Rectal smooth muscle tissue (tissue), 1 donor: ENCODE measurements around the gene LRP1-AS.
A peak's percentile ranks its signal among the peaks of the same experiment; 100 is the strongest.

Experiments
- H3K27ac ChIP-seq: one replicate; pipeline ENCODE4 v1.7.0; 2013; ENCODE audit warnings: low read depth, low read length, inconsistent platforms
- H3K27me3 ChIP-seq: one replicate; pipeline ENCODE4 v1.7.0; 2013; ENCODE audit warnings: low read length; ENCODE audit not compliant: control insufficient read depth, insufficient read depth
- H3K36me3 ChIP-seq: one replicate; pipeline ENCODE4 v1.7.0; 2013; ENCODE audit warnings: low read length; ENCODE audit not compliant: control insufficient read depth, insufficient read depth
- H3K4me1 ChIP-seq: one replicate; pipeline ENCODE4 v1.7.0; 2013; ENCODE audit warnings: low read length; ENCODE audit not compliant: control insufficient read depth, insufficient read depth
- H3K4me3 ChIP-seq: one replicate; pipeline ENCODE4 v1.7.0; 2013; ENCODE audit warnings: low read length
- H3K9ac ChIP-seq: one replicate; pipeline ENCODE4 v1.7.0; 2013; ENCODE audit warnings: low read length

Gene LRP1-AS

DNA sequence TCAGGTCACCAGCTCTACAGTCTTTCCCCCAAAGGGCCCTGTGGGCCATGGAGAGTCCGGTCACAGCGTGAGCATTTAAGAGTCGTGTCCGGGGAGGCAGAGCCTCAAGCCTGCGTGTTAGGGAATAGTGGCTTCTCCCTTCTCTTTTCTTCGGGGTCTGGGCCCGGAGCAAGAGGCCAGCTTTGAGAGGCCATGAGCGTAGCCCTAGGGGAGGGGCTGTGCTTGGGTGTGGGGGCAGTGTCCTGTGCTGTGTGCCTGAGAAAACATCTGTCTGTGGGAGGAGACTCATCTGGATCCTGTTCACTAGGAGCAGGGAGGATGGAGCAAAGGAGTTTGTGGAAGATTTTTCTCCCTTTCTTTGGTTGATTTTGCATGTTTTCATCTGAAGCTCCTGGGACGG is 5.3 kb downstream of the LRP1-AS start:
- no peaks in the 10 kb centered on the region for H3K27me3 ChIP-seq
- no peak overlapping the region for H3K9ac ChIP-seq
- no peak overlapping the region for H3K27ac ChIP-seq
- peaks cover 35% of the 10 kb centered on the region for H3K36me3 ChIP-seq
- no peak overlapping the region for H3K4me3 ChIP-seq
- H3K4me1 ChIP-seq = no peaks in the 10 kb centered on the region

DNA sequence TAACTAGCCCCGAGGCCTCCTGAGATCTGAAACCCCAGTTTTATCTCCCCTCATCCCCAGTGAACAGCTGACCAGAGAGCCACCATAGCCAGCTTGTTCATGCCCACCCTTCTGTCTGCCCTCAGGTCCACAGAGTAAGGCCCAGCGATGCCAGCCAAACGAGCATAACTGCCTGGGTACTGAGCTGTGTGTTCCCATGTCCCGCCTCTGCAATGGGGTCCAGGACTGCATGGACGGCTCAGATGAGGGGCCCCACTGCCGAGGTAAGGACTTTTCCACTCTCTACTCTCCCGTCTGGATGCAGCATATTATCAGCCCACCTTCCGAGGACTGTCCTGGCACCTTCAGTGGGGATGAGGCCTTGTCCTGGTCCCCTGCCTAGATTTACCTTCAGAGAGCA is 6.2 kb downstream of the LRP1-AS start:
- Histone ChIP-seq H3K27me3 (no peaks in the 10 kb centered on the region), H3K9ac (no peak overlapping the region), H3K36me3 (peaks cover 35% of the 10 kb centered on the region), H3K4me3 (no peak overlapping the region), H3K4me1 (no peaks in the 10 kb centered on the region), H3K27ac (no peak overlapping the region)

- no peak overlapping the region for H3K4me3 ChIP-seq
- no peak overlapping the region for H3K9ac ChIP-seq
- H3K27ac ChIP-seq = no peak overlapping the region
- H3K27me3 ChIP-seq = no peaks in the 10 kb centered on the region
- peaks cover 25% of the 10 kb centered on the region for H3K36me3 ChIP-seq
- peaks cover 8% of the 10 kb centered on the region for H3K4me1 ChIP-seq
Observed at GRCh38 chr12:57139796-57140649, 7.4 kb downstream of the LRP1-AS start.

DNA sequence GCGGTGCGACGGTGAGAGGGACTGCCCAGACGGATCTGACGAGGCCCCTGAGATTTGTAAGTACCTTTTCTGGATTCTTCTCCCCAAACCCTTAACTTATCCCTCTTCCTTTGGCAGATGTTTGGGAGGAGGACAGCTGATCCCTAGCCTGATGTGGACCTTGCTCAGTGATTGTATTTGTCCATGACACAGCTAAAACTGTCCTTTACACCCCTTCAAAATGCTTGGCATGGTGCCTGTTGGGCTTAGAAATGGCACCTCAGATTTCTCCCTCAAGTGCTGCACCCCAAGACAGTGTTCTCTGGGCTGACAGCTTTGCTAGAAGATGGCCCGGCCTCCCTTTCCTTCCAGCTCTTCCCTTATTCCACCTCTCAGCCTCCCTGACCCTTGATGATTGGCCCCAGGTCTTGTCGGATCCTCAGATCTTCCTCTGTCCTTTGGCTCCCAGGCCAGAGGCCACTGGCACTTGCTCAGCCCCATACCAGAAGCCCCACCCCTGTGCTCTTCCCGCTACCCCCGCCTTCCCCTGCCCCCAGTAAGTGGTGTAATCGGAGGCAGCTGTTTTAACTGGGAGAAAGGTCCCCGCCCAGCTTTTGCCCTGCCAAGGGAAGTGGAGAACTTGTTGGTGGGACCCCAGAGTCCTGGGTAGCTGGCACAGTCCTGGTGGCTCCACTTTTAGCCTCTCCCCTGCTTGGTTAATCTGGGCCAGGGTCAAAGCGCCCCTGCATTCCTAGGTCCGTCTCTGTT is 8.7 kb downstream of the LRP1-AS start:
- Histone ChIP-seq H3K9ac (no peak overlapping the region), H3K4me1 (peaks cover 10% of the 10 kb centered on the region), H3K27ac (no peak overlapping the region)

GRCh38 chr12:57135527-57136326 is 11.7 kb downstream of the LRP1-AS start:
- Histone ChIP-seq H3K4me3 (no peak overlapping the region), H3K27ac (peak overlapping the region; percentile 69), H3K27me3 (no peaks in the 10 kb centered on the region), H3K36me3 (peaks cover 4% of the 10 kb centered on the region), H3K9ac (no peak overlapping the region), H3K4me1 (peaks cover 20% of the 10 kb centered on the region)

More for the DNA sequence above, 8.7 kb downstream of the LRP1-AS start:
- peaks cover 20% of the 10 kb centered on the region for H3K36me3 ChIP-seq
- H3K4me3 ChIP-seq = no peak overlapping the region
- H3K27me3 ChIP-seq = no peaks in the 10 kb centered on the region

GRCh38 chr12:57134949-57135348 is 12.5 kb downstream of the LRP1-AS start:
- H3K36me3 ChIP-seq = peaks cover 4% of the 10 kb centered on the region
- H3K27me3 ChIP-seq = no peaks in the 10 kb centered on the region
- H3K9ac ChIP-seq = no peak overlapping the region
- peaks cover 20% of the 10 kb centered on the region for H3K4me1 ChIP-seq
- no peak overlapping the region for H3K4me3 ChIP-seq
- H3K27ac ChIP-seq = peak overlapping the region; percentile 69

- Histone ChIP-seq H3K9ac (no peak overlapping the region), H3K4me3 (peak overlapping the region; percentile 26), H3K36me3 (no peaks in the 10 kb centered on the region), H3K27me3 (no peaks in the 10 kb centered on the region), H3K27ac (no peak overlapping the region), H3K4me1 (peaks cover 20% of the 10 kb centered on the region)
Observed at GRCh38 chr12:57133916-57134315, 13.5 kb downstream of the LRP1-AS start.

DNA sequence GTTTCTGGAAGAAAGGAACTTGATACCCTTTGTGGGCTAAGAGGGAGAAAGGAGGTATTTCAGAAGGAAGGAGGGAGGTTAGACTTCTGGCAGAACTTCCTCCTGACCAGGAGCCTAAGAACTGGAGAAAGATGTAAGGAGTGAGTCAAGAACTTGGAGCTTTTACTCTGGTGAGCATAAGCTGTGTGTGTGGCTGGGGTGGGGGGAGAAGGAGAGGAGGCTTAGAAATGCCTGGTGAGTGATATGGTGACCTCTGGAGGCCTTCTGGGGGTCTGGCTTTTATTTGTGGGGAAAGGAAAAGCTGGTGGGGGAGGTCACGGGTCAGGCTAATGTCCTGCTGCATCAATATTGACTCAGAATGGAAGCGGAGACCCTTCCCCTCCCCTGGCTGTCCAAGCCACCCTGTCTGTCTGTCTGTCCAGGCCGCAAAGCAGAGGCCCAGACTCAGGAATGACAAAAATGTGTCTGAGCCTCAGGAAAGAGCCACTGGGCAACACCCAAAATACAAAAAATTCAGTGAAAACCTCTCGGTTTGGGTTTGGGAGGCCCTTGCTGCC is 14.3 kb downstream of the LRP1-AS start:
- Histone ChIP-seq H3K27ac (peak overlapping the region; percentile 22), H3K27me3 (no peaks in the 10 kb centered on the region), H3K36me3 (no peaks in the 10 kb centered on the region), H3K4me1 (peaks cover 20% of the 10 kb centered on the region), H3K9ac (no peak overlapping the region), H3K4me3 (no peak overlapping the region)

GRCh38 chr12:57131896-57132744 is 15.3 kb downstream of the LRP1-AS start:
- Histone ChIP-seq H3K9ac (no peak overlapping the region), H3K4me1 (peaks cover 20% of the 10 kb centered on the region), H3K27me3 (no peaks in the 10 kb centered on the region), H3K36me3 (no peaks in the 10 kb centered on the region), H3K4me3 (no peak overlapping the region), H3K27ac (peak overlapping the region; percentile 11)

DNA sequence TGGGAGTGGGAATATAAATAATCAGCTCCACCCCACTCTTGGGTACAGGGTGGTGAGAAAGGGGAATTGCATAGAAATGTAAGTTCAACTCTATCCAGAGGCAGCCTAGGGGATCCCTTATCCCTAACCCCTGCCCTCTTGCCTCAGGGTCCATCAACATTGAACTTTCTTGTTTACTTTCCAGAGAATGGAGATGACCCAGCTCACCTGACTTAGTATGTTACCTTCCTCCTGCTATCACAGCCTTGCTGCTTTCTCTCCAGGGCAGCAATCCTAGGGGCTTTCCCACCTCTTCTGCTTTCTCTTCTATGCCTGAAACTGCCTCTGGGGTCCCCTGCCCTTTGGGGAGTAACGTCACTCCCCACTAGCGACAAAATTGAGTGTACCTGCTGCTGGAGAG is 16.5 kb downstream of the LRP1-AS start:
- H3K4me1 ChIP-seq = peaks cover 20% of the 10 kb centered on the region
- no peaks in the 10 kb centered on the region for H3K36me3 ChIP-seq
- no peak overlapping the region for H3K9ac ChIP-seq
- peak overlapping the region; percentile 43 for H3K4me3 ChIP-seq
- no peaks in the 10 kb centered on the region for H3K27me3 ChIP-seq
- H3K27ac ChIP-seq = peak overlapping the region; percentile 33

GRCh38 chr12:57129889-57130288 is 17.5 kb downstream of the LRP1-AS start:
- Histone ChIP-seq H3K9ac (no peak overlapping the region), H3K27ac (peak overlapping the region; percentile 66), H3K27me3 (no peaks in the 10 kb centered on the region), H3K4me1 (peaks cover 12% of the 10 kb centered on the region), H3K36me3 (no peaks in the 10 kb centered on the region), H3K4me3 (peak overlapping the region; percentile 74)
